PC-9 (cell line): ENCODE measurements around the gene MED12. TPM values are rescaled to one million over a fixed set of nuclear protein-coding genes. Genes with fewer than 3 reads are reported as not detected.
A peak's percentile ranks its signal among the peaks of the same experiment; 100 is the strongest.

ENCODE experiments used
- BruUV-seq: library from RNA; stranded (reverse); fragments of 400-500 nt; replicated peaks from 2 replicates; lab custom pipeline; 2021; lab: Mats Ljungman, UMichigan
- CTCF ChIA-PET: fragments of 300-600 bp; sonication (Branson Sonifier 250); formaldehyde crosslinking; loops from one replicate; lab custom pipeline; 2022; ENCODE audit warnings: antibody characterized with exemption; lab: Charles Lee
- POLR2A ChIA-PET: fragments of 300-600 bp; sonication (Branson Sonifier 250); formaldehyde crosslinking; loops from one replicate; lab custom pipeline; 2022; ENCODE audit warnings: antibody characterized with exemption; ENCODE audit not compliant: unreplicated experiment; lab: Charles Lee
- DNase-seq, 2 experiments: peaks; one replicate each; pipeline versions ENCODE4 v3.0.0 to v3.0.0-alpha.2; 2015 to 2022; ENCODE audit warnings: mixed read lengths in 1 of 2
- H2AFZ ChIP-seq: fragments of 200-600 bp; sonication (generic); 2 replicates; pipeline ENCODE4 v1.8.1; 2017; ENCODE audit warnings: antibody characterized with exemption
- H3F3A ChIP-seq: fragments of 200-600 bp; sonication (generic); 2 replicates; pipeline ENCODE4 v1.8.1; 2017; ENCODE audit warnings: antibody characterized with exemption, mild to moderate bottlenecking, low read depth; ENCODE audit not compliant: insufficient read depth
- H3K27ac ChIP-seq: fragments of 200-600 bp; sonication (generic); 2 replicates; pipeline ENCODE4 v1.6.1; 2016; ENCODE audit warnings: mixed run types
- H3K27me3 ChIP-seq: fragments of 200-600 bp; sonication (generic); 2 replicates; pipeline ENCODE4 v1.6.1; 2016; ENCODE audit warnings: low read depth, mixed run types; ENCODE audit not compliant: insufficient read depth
- H3K36me3 ChIP-seq: fragments of 200-600 bp; sonication (generic); 2 replicates; pipeline ENCODE4 v1.6.1; 2016; ENCODE audit warnings: low read depth, mixed run types
- H3K4me1 ChIP-seq: fragments of 200-600 bp; sonication (generic); replicated peaks from 2 replicates; pipeline ENCODE4 v1.6.1; 2016; ENCODE audit warnings: mixed run types; ENCODE audit not compliant: insufficient read depth
- H3K4me2 ChIP-seq: fragments of 200-600 bp; sonication (generic); 2 replicates; pipeline ENCODE4 v1.6.1; 2017; ENCODE audit warnings: mixed run types
- H3K4me3 ChIP-seq: fragments of 200-600 bp; sonication (generic); 2 replicates; pipeline ENCODE4 v1.6.1; 2016; ENCODE audit warnings: mixed run types
- H3K79me2 ChIP-seq: fragments of 200-600 bp; sonication (generic); 2 replicates; pipeline ENCODE4 v1.6.1; 2017; ENCODE audit warnings: low read depth, mixed run types
- H3K9me2 ChIP-seq: fragments of 200-600 bp; sonication (generic); 2 replicates; pipeline ENCODE4 v1.8.1; 2017; ENCODE audit warnings: mild to moderate bottlenecking; ENCODE audit not compliant: insufficient read depth
- H3K9me3 ChIP-seq: fragments of 200-600 bp; sonication (generic); 2 replicates; pipeline ENCODE4 v1.8.1; 2016; ENCODE audit warnings: low read depth; ENCODE audit not compliant: insufficient read depth
- H4K20me1 ChIP-seq: fragments of 200-600 bp; sonication (generic); 2 replicates; pipeline ENCODE4 v1.8.1; 2017; ENCODE audit not compliant: insufficient read depth
- EZH2 ChIP-seq: fragments of 200-600 bp; sonication (generic); IDR thresholded peaks from 2 replicates; pipeline ENCODE4 v1.8.0; 2017; ENCODE audit warnings: antibody characterized with exemption, low read depth
- intact Hi-C: fragments of 100-400 bp; cut with micrococcal nuclease; formaldehyde crosslinking; loops from one replicate; pipeline ENCODE4 v1.10.0; 2022; ENCODE audit not compliant: unreplicated experiment
- total RNA-seq: library from RNA; stranded (reverse); gene quantifications from 2 replicates; pipeline ENCODE4 v1.2.3, GENCODE V29; 2021
- TF ChIP-seq, protein P1 (sequence below): fragments of 200-600 bp; sonication (generic); conservative IDR thresholded peaks from 2 replicates; pipeline ENCODE4 v1.6.1; 2017; ENCODE audit warnings: mixed run types, antibody characterized with exemption, mild to moderate bottlenecking, moderate library complexity

MED12 gene
- total RNA-seq, 1 experiment from 2014 or later: 51.6 TPM

DNA sequence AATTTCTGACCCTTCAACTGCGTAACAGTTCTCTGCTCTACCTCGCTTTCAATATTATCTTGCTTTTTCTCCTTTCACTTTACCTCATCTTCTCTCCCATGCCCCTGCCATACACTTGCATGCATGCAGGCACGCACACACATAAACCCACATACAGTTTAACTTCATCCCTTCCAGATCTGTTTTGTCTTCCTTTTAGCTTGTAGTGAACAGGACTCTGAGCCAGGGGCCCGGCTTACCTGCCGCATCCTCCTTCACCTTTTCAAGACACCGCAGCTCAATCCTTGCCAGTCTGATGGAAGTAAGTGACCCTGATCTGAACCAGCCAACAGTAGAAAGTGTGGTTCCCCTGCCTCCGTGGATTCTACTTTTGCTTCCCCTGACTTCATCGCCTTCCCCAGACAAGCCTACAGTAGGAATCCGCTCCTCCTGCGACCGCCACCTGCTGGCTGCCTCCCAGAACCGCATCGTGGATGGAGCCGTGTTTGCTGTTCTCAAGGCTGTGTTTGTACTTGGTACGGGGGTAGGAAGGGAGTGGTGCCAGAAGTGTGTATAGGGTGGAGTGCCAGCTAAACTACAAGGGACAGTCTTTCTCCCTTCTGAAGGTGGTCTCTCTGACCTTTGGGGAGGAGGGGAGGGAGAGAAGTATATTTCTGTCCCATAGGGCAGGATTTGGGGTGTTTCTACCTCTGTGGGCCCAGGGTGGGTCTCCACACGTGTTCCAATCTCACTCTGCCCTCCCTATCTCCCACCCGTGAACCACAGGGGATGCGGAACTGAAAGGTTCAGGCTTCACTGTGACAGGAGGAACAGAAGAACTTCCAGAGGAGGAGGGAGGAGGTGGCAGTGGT is 10.7 kb downstream of the MED12 start:
- H3K27ac ChIP-seq: no peak overlapping the region
- 0 out of 2 replicates have a peak, but pooled peaks cover 4% of the 10 kb centered on the region for H3K36me3 ChIP-seq
- H3K4me3 ChIP-seq: no peak overlapping the region
- peak; percentile 45 to 49 for DNase-seq
- no peak overlapping the region for H3K4me2 ChIP-seq
- POLR2A ChIA-PET: no interaction called here
- H2AFZ ChIP-seq: no peak overlapping the region
- CTCF ChIA-PET: no interaction called here
- H3F3A ChIP-seq: no peaks in the 10 kb centered on the region
- H3K9me2 ChIP-seq: no peaks in the 10 kb centered on the region
- TF ChIP-seq, protein P1, sequence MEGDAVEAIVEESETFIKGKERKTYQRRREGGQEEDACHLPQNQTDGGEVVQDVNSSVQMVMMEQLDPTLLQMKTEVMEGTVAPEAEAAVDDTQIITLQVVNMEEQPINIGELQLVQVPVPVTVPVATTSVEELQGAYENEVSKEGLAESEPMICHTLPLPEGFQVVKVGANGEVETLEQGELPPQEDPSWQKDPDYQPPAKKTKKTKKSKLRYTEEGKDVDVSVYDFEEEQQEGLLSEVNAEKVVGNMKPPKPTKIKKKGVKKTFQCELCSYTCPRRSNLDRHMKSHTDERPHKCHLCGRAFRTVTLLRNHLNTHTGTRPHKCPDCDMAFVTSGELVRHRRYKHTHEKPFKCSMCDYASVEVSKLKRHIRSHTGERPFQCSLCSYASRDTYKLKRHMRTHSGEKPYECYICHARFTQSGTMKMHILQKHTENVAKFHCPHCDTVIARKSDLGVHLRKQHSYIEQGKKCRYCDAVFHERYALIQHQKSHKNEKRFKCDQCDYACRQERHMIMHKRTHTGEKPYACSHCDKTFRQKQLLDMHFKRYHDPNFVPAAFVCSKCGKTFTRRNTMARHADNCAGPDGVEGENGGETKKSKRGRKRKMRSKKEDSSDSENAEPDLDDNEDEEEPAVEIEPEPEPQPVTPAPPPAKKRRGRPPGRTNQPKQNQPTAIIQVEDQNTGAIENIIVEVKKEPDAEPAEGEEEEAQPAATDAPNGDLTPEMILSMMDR: peak; percentile 84
- TF ChIP-seq EZH2: no peak
- H3K79me2 ChIP-seq: no peaks in the 10 kb centered on the region
- no peaks in the 10 kb centered on the region for H4K20me1 ChIP-seq
- no TSS peak for BruUV-seq
- no peaks in the 10 kb centered on the region for H3K9me3 ChIP-seq
- intact Hi-C loops: no loop called here
- H3K27me3 ChIP-seq: no peaks in the 10 kb centered on the region
- H3K4me1 ChIP-seq: no peaks in the 10 kb centered on the region

DNA sequence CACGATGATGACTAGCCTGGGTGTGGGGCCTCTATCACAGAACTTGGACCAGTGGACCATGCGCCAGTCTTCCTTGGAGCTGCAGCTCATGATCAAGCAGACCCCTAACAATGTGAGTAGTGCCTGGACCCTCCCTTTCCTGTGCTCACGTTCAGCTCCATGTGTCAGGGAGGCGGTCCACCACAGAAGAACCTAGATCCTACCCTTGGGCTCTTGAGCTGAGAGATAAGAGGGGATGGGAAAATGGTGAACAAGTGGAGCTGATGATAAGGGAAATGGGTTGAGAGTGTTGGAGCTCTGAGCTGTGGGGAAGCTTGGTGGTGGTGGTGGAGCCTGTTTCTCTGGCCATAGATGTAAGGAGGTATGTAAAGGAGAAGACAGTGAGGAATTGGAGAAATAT is 13.1 kb downstream of the MED12 start:
- Histone ChIP-seq H3K27me3 (no peaks in the 10 kb centered on the region), H3K4me2 (no peak overlapping the region), H3F3A (no peaks in the 10 kb centered on the region), H3K36me3 (0 out of 2 replicates have a peak, but pooled peaks cover 4% of the 10 kb centered on the region), H3K79me2 (no peaks in the 10 kb centered on the region), H4K20me1 (no peaks in the 10 kb centered on the region), H3K9me3 (no peaks in the 10 kb centered on the region), H3K9me2 (no peaks in the 10 kb centered on the region), H3K4me1 (no peaks in the 10 kb centered on the region), H2AFZ (no peak overlapping the region), H3K4me3 (no peak overlapping the region), H3K27ac (no peak overlapping the region)
- BruUV-seq: no TSS peak
- intact Hi-C loops: no loop called here
- DNase-seq: no peak
- TF ChIP-seq EZH2: no peak
- TF ChIP-seq, protein P1: no peak
- ChIA-PET CTCF (no interaction called here), POLR2A (no interaction called here)

DNA sequence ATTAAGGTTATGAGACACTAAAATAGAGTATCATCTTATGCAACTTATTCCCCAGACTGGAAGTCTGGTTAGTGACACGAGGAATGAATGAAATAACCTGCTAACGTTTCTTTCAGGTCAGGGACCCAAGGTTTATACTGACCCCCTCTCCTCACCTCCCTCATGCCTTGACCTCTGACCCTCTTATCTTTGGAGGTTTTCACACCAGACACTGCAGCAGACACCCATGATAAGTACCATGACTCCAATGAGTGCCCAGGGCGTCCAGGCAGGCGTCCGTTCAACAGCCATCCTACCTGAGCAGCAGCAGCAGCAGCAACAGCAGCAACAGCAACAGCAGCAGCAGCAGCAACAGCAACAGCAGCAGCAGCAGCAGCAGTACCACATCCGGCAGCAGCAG is 22.0 kb downstream of the MED12 start:
- no peak for DNase-seq
- CTCF ChIA-PET: no interaction called here
- Histone ChIP-seq H3K79me2 (no peaks in the 10 kb centered on the region), H3K9me2 (no peaks in the 10 kb centered on the region), H3K4me3 (no peak overlapping the region), H3K4me1 (no peaks in the 10 kb centered on the region), H3K4me2 (no peak overlapping the region), H3K36me3 (no peaks in the 10 kb centered on the region), H3F3A (no peaks in the 10 kb centered on the region), H3K9me3 (no peaks in the 10 kb centered on the region), H2AFZ (no peak overlapping the region), H4K20me1 (no peaks in the 10 kb centered on the region), H3K27ac (no peak overlapping the region), H3K27me3 (no peaks in the 10 kb centered on the region)
- intact Hi-C loops: no loop called here
- POLR2A ChIA-PET: no interaction called here
- no TSS peak for BruUV-seq
- no peak for TF ChIP-seq EZH2
- TF ChIP-seq, protein P1: no peak
